ENCODE results near the gene SLC6A20.
A peak's percentile ranks its signal among the peaks of the same experiment; 100 is the strongest.

Gene SLC6A20

DNA sequence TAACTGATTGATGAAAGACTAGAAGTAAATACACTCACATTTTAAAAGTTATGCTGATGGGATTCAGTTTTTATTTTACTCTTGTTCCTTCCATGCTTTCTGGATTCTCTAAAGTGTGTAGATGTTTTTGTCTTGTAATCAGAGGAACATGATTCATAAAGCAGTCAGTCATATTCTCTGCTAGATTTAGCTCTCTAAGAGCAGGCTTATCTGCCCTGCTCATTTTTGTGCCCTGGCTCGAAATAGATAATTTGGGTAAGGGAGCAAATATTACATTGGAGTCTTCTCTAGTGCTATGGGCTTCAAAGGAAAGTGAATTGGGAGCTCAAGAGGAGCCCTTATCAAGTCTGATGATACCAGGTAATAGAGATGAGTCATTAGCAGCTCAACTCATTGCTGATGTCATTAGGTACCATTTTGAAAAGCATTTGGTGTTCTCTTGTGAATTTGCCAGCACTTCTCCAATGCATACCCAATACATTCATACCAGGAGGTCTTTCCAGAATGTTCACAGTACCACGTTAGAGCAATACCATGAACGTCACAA, 79.5 kb downstream of the SLC6A20 start:
- TF ChIP-seq, protein P1, sequence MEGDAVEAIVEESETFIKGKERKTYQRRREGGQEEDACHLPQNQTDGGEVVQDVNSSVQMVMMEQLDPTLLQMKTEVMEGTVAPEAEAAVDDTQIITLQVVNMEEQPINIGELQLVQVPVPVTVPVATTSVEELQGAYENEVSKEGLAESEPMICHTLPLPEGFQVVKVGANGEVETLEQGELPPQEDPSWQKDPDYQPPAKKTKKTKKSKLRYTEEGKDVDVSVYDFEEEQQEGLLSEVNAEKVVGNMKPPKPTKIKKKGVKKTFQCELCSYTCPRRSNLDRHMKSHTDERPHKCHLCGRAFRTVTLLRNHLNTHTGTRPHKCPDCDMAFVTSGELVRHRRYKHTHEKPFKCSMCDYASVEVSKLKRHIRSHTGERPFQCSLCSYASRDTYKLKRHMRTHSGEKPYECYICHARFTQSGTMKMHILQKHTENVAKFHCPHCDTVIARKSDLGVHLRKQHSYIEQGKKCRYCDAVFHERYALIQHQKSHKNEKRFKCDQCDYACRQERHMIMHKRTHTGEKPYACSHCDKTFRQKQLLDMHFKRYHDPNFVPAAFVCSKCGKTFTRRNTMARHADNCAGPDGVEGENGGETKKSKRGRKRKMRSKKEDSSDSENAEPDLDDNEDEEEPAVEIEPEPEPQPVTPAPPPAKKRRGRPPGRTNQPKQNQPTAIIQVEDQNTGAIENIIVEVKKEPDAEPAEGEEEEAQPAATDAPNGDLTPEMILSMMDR (IDR thresholded peaks at IDR 0.05; ENCODE audit: low read depth, low read length) = no peak
- in situ Hi-C loops (cut with HindIII; ENCODE audit: low sequenced_read_pairs) = no loop called here
- no peak for DNase-seq (ENCODE audit: low read depth, low spot score)
- H3K4me3 ChIP-seq (ENCODE audit: low read depth, low read length) = no peak overlapping the region

DNA sequence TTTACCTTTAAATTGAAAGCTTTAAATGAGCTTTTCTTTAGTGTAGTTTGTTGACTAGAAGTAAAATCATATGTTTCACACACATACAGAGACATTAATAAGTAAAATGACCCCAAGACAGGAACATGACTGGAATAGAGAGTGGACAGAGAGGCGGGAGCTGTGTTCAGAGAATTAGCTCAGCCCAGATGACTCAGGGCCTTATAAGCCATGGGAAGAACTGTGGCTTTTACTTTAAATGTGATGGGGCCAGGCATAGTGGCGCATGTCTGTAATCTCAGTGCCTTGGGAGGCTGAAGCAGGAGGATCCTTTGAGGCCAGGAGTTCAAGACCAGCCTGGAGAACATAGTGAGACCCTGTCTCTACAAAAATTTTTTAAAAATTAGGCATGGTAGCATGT, 80.4 kb downstream of the SLC6A20 start:
- no peak for DNase-seq (ENCODE audit: low read depth, low spot score)
- TF ChIP-seq, protein P1 (IDR thresholded peaks at IDR 0.05; ENCODE audit: low read depth, low read length) = no peak
- in situ Hi-C loops (cut with HindIII; ENCODE audit: low sequenced_read_pairs) = no loop called here

DNA sequence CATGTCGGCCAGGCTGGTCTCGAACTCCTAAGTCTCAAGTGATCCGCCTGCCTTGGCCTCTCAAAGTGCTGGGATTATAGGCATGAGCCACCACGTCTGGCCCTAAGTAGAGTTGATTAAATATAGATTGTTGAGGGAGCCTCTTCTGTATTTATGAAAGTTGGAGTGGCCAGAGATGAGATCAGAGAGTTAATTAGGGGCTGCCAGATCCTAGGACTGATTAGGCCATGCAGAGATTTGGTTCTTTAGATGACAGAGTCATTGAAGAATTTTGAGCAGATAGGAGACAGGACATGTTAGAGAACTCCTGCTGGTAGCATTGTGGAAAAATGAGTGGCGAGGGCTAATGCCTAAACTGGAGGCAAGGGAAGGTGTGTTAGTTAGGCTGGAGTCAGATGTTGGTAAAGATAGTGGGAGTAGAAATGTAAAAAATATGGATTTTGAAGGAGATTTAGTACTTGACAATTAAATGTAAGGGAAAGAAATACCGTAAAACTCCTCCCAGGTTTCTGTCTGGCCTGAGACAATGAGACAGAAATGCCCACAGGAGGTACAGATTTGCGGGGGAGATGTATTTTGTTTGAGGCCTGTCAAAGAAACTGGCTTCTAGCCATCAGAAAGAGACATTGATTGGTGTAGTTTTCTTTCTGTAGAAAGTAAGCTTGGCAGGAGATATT, 83.8 kb downstream of the SLC6A20 start:
- DNase-seq (ENCODE audit: low read depth, low spot score) = no peak
- H3K4me3 ChIP-seq (ENCODE audit: low read depth, low read length) = no peak overlapping the region
- in situ Hi-C loops (cut with HindIII; ENCODE audit: low sequenced_read_pairs) = no loop called here
- TF ChIP-seq, protein P1 (IDR thresholded peaks at IDR 0.05; ENCODE audit: low read depth, low read length) = no peak

More for the DNA sequence above, 80.4 kb downstream of the SLC6A20 start:
- no peak overlapping the region for H3K4me3 ChIP-seq (ENCODE audit: low read depth, low read length)

DNA sequence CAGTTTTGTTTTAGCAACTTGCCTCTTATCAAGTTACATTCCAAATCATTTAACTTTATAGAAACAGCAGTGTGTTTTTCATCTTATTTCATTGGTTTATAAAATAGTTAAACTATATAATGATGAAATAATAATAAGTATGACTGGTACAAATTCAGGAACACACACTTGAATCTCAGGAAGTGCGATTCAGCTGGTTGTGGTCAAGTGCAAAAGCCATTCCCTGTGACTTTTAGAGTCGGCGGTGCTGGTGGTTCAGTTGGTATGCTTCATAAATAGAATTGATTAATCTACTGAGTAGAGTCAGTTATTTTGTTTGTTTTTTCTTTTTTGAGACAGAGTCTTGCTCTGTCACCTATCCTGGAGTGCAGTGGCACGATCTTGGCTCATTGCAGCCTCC, 84.4 kb downstream of the SLC6A20 start:
- H3K4me3 ChIP-seq (ENCODE audit: low read depth, low read length) = no peak overlapping the region
- DNase-seq (ENCODE audit: low read depth, low spot score) = peak; percentile 29
- TF ChIP-seq, protein P1 (IDR thresholded peaks at IDR 0.05; ENCODE audit: low read depth, low read length) = no peak
- in situ Hi-C loops (cut with HindIII; ENCODE audit: low sequenced_read_pairs) = no loop called here

DNA sequence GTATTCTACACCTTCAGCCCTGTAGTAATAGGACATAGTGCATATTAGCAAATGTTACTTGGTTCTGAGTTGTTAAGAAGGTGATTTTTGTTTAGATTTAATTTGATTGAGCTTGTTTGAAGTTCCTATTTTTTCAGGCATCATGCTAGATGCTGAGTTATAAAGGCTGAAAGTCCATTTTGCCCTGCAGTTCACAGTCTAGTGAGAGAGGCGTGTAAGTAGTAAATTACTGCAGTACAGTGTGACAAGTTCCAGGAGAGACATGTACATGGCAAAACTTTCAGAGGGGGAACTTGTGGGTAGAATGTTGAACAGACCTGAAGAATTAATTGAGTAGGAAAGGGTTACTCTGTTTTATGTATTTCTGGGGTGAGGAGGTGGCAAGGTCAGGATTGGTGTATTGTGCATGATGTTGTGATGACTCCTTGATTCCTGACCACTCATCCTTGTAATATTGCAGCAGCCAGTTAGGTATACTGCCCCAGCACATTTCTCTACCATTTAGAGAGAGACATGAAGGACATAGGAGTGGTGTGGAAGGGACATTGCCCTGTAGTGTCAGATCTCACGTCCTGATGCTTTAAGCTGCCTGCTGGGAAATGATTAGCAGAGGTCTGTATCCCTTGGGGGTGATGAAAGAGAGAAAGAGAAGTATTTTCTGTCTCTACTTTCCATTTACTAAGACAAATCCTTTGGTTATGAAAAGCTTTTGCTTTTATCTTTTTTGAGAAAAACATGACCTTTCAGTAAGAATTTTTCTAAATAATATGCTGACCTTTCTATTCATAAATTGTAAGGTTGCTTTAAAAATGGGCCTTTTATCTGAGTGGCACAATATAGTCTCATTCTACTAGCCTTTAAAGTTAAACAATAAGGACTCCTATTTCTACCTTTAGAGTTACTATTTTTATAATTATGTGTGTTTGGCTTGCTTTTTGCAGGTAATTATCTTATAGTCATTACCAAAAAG, 90.2 kb downstream of the SLC6A20 start:
- no peak overlapping the region for H3K4me3 ChIP-seq (ENCODE audit: low read depth, low read length)
- DNase-seq (ENCODE audit: low read depth, low spot score) = no peak
- in situ Hi-C loops (cut with HindIII; ENCODE audit: low sequenced_read_pairs) = no loop called here
- TF ChIP-seq, protein P1 (IDR thresholded peaks at IDR 0.05; ENCODE audit: low read depth, low read length) = no peak

Measured in astrocyte of the spinal cord (primary cell).